HEK293T (cell line): ENCODE data around the gene KHK.

ENCODE experiments used
- CTCF ChIA-PET: fragments of 350-600 bp; formaldehyde crosslinking; extraction: SDS; loops from one replicate; lab custom pipeline; 2021; ENCODE audit warnings: antibody characterized with exemption, inconsistent platforms; lab: Yijun Ruan, JAX
- POLR2A ChIA-PET: fragments of 350-600 bp; formaldehyde crosslinking; extraction: SDS; loops from one replicate; lab custom pipeline; 2020; ENCODE audit warnings: antibody characterized with exemption, inconsistent platforms; lab: Yijun Ruan, JAX
- DNase-seq: peaks from one replicate; pipeline ENCODE4 v3.0.0; 2012; ENCODE audit warnings: mixed read lengths; ENCODE audit errors: extremely low spot score
- ARNT ChIP-seq: fragments of 450-650 bp; IDR thresholded peaks from 2 replicates; pipeline ENCODE4 v1.6.1; 2017; ENCODE audit warnings: mild to moderate bottlenecking
- BHLHE40 ChIP-seq: fragments of 450-650 bp; IDR thresholded peaks from 2 replicates; pipeline ENCODE4 v1.6.1; 2016; ENCODE audit warnings: mild to moderate bottlenecking, moderate library complexity, borderline replicate concordance
- CTBP1 ChIP-seq: fragments of 450-650 bp; IDR thresholded peaks from 2 replicates; pipeline ENCODE4 v1.6.1; 2016; ENCODE audit warnings: borderline replicate concordance
- ELF4 ChIP-seq: fragments of 450-650 bp; IDR thresholded peaks from 2 replicates; pipeline ENCODE4 v1.6.1; 2017; ENCODE audit warnings: antibody characterized with exemption
- FOXA1 ChIP-seq: fragments of 450-650 bp; IDR thresholded peaks from 2 replicates; pipeline ENCODE4 v1.6.1; 2016; ENCODE audit warnings: mild to moderate bottlenecking
- FOXK2 ChIP-seq: fragments of 450-650 bp; IDR thresholded peaks from 2 replicates; pipeline ENCODE4 v1.6.1; 2016; ENCODE audit warnings: mild to moderate bottlenecking
- FOXM1 ChIP-seq: fragments of 450-650 bp; IDR thresholded peaks from 2 replicates; pipeline ENCODE4 v1.6.1; 2017; ENCODE audit warnings: mild to moderate bottlenecking, borderline replicate concordance
- HDGF ChIP-seq: fragments of 450-650 bp; IDR thresholded peaks from 2 replicates; pipeline ENCODE4 v1.6.1; 2017; ENCODE audit warnings: antibody characterized with exemption, borderline replicate concordance
- L3MBTL2 ChIP-seq: fragments of 450-650 bp; conservative IDR thresholded peaks from 2 replicates; pipeline ENCODE4 v1.6.1; 2016; ENCODE audit warnings: mild to moderate bottlenecking
- LEF1 ChIP-seq: fragments of 450-650 bp; IDR thresholded peaks from 2 replicates; pipeline ENCODE4 v1.6.1; 2017; ENCODE audit warnings: mild to moderate bottlenecking, borderline replicate concordance
- NFRKB ChIP-seq: fragments of 450-650 bp; IDR thresholded peaks from 2 replicates; pipeline ENCODE4 v1.6.1; 2016; ENCODE audit warnings: mild to moderate bottlenecking, moderate library complexity
- PKNOX1 ChIP-seq: fragments of 450-650 bp; IDR thresholded peaks from 2 replicates; pipeline ENCODE4 v1.6.1; 2016
- SP1 ChIP-seq: fragments of 450-650 bp; IDR thresholded peaks from 2 replicates; pipeline ENCODE4 v1.6.1; 2017
- SUZ12 ChIP-seq: fragments of 450-650 bp; IDR thresholded peaks from 2 replicates; pipeline ENCODE4 v1.6.1; 2016; ENCODE audit warnings: mild to moderate bottlenecking
- TARDBP ChIP-seq: fragments of 450-650 bp; IDR thresholded peaks from 2 replicates; pipeline ENCODE4 v1.6.1; 2016
- ZNF384 ChIP-seq: fragments of 450-650 bp; IDR thresholded peaks from 2 replicates; pipeline ENCODE4 v1.6.1; 2016

KHK gene

DNA sequence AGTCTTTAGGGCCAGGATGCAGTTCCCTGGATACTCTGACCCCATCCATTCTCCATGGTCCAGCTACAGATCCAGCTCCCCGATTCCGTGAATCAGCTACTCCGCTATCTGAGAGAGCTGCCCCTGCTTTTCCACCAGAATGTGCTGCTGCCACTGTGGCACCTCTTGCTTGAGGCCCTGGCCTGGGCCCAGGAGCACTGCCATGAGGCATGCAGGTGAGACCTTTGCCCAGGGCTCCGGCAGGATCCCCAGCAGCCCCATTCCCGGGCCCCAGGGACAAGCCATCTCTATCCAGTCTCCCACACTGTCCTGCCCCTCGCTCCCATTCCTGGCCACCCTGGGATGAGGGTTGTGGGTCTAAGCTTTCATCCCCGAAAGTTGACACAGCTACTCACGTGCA, 46.3 kb upstream of the KHK start:
- CTCF ChIA-PET, result no interaction called here
- POLR2A ChIA-PET, result interaction anchor here (1.1 to 2.2 kb wide), 4 partner anchors 9 to 83 kb away, joined by 3 to 11 read pairs (median 6); partner anchors contain the start of gene AGBL5
- no peak for DNase-seq
- TF ChIP-seq SP1 (no peak), SUZ12 (no peak), ELF4 (no peak), NFRKB (no peak), CTBP1 (no peak), L3MBTL2 (no peak), FOXA1 (no peak), FOXM1 (no peak), LEF1 (no peak), HDGF (no peak)

- no peak for DNase-seq
- TF ChIP-seq FOXM1 (no peak), FOXA1 (no peak), NFRKB (no peak), SP1 (no peak), PKNOX1 (no peak)
- POLR2A ChIA-PET, result interaction anchor here (1.0 to 2.6 kb wide), 3 partner anchors 8 to 30 kb away, joined by 3 to 18 read pairs (median 3); partner anchors contain the start of genes OST4 and TMEM214
- CTCF ChIA-PET, result no interaction called here
These were observed 44.8 kb upstream of the KHK start for GRCh38 chr2:27041752-27042151.

DNA sequence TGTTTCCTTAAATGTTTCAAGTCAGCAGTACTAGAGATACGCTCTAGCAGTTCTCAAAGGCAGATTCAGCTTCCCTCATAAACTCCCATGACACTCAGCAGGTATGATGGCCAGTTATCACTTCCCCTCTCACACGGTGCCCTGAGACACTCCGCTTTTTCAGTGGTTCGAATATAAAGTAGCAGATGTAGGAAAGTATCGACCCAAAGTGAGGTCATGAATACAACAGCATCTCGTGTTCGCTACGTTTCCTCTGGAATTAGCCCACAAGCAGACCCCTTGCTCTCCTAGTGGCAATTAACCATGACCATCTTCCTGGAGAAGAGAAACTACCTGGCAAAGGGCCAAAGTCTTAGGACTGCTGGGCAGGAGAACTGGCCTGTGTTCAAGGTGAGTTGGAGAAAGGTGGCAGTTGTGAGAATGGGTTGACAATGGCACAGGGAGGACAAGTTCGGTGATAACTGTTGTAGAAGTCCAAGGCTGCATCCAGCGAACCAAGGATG, 44.4 kb upstream of the KHK start:
- DNase-seq, result no peak
- CTCF ChIA-PET, result no interaction called here
- POLR2A ChIA-PET, result interaction anchor here (0.9 to 2.6 kb wide), 4 partner anchors 8 to 29 kb away, joined by 3 to 18 read pairs (median 3); partner anchors contain the start of genes OST4 and TMEM214
- TF ChIP-seq FOXK2 (no peak), SUZ12 (no peak), ELF4 (no peak), ZNF384 (no peak), PKNOX1 (no peak), L3MBTL2 (no peak), FOXM1 (no peak), LEF1 (no peak), TARDBP (no peak), BHLHE40 (no peak), HDGF (no peak), ARNT (no peak), SP1 (no peak)

DNA sequence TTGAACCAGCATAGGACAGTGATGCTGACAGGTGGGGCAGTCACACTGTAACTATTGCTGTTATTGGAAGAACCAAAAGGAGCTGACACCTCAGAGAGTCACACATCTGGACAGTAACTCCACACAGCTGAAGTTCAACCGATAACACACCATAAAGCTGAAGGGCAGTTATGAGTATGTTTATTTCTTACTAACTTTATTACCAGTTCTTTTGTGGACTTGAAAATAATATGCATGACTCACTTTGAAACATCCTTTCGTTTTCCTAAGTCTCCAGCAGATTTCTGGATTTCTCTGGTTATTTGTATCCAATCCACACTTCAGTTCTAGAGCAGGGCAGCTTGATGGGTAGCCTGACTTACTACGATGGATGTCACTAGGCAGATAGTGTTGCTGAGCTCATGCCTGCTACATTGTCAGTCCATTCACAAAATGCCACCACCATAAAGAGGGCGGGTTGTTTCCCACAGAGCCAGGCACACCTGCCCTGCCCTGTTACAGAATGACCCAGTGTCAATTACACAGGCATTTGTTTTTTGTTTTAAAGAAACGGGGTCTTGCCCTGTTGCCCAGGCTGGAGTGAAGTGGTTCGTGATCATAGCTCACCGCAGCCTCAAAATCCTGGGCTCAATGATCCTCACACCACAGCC, 43.5 kb upstream of the KHK start:
- DNase-seq, result no peak
- CTCF ChIA-PET, result interaction anchor here (0.7 kb wide), 1 partner anchor 27 kb away, joined by 3 read pairs; no protein-coding TSS in a partner anchor
- TF ChIP-seq BHLHE40 (no peak), FOXK2 (no peak), PKNOX1 (no peak), TARDBP (no peak), HDGF (no peak), ELF4 (no peak), FOXA1 (no peak), LEF1 (no peak), ZNF384 (no peak), L3MBTL2 (no peak), CTBP1 (no peak), ARNT (no peak), FOXM1 (no peak), SUZ12 (no peak), NFRKB (no peak), SP1 (no peak)
- POLR2A ChIA-PET, result interaction anchor here (0.9 to 2.6 kb wide), 2 partner anchors 10 to 28 kb away, joined by 3 to 18 read pairs; partner anchors contain the start of genes OST4 and TMEM214

DNA sequence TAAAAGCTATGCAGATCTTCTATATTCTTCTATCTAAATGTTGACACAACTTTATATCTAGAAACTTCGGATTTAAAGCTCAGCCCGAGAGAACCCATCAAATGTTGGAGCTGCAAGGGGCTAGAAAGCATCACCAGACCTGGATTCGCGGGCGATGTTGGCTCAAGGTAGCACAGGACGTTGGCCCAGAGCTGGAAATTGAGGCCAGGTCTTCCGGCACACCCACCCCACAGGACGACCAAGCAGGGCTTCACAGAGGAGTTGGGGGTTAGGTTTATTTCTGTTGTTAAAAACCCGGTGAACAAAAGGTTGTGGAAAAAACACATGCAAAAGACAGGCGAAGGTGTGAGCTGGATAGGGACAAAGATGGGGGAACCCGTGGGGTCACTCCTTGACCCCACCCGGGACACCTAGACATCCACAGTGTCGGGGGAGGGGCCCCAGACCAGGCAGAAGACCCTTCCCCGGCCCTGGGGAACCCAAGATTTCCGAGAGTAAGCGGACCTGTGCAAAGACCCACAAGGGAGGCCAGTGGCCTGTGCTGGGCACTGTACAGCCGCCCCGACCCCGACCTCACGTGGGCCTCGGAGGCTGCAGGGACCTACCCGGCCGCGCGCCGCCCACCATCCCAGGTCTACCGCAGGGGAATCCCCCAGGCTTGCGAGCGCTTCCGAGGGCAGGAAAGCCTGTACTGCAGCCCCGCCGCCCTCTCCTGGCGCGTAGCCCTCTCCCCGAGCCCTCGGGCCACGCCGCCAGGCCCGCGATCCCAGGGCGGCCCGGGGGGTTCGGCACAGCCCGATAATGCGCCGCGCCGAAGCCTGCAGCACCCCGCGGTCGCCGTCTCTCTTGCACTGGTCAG, 36.9 kb upstream of the KHK start:
- CTCF ChIA-PET, result interaction anchor here (1.2 kb wide), 1 partner anchor 88 kb away, joined by 4 read pairs; no protein-coding TSS in a partner anchor
- TF ChIP-seq ARNT (no peak), SUZ12 (no peak), FOXM1 (no peak), ZNF384 (no peak)
- DNase-seq, result peak; percentile 47
- POLR2A ChIA-PET, result interaction anchor here (0.8 to 7.4 kb wide), 12 partner anchors 8 to 203 kb away, joined by 3 to 91 read pairs (median 11); partner anchors contain the start of genes KHK, OST4 and TMEM214
